Activated gamma-delta T cell treated with anti-CD3 and anti-CD28 coated beads, Interleukin-2, amount 50 U/mL, for 16 hours (primary cell): Measurements from ENCODE around the gene CCDC86.

Experiments used
- DNase-seq: peaks from one replicate; pipeline ENCODE4 v3.0.0-alpha.2; 2020; ENCODE audit warnings: low read depth

The CCDC86 gene

DNA sequence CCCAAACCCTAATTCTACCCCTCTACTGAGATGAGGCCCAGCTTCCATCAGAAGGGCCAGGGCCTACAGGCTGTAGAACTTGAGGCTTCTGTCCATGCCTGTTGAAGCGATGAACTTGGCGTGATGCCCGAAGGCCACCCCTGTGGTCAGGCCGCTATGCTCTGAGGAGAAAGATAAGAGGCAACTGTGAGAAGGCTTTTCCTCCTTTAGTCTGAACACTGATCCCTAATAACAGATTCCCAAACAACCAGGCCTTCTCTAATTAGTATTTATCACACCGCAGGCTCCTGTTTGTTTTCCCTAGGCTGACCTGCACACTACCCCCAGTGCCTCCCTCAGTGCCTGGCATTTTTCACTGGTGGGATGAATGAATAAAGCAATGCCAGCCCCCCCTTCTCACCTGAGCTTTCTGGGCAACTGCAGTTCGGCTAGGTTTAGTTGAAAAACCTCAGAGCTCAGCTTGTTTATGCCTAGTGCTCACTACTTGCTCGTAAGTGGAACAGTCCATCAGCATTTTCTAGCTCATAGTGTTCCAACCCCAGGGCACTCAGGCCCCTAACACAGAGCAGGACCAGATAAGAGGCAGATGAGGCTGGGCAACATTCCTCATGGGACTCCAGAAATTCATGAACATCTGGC, 49.3 kb downstream of the CCDC86 start:
- no peak for DNase-seq

GRCh38 chr11:60895687-60896086, 53.8 kb downstream of the CCDC86 start:
- no peak for DNase-seq

GRCh38 chr11:60897496-60897895, 55.6 kb downstream of the CCDC86 start:
- no peak for DNase-seq

DNA sequence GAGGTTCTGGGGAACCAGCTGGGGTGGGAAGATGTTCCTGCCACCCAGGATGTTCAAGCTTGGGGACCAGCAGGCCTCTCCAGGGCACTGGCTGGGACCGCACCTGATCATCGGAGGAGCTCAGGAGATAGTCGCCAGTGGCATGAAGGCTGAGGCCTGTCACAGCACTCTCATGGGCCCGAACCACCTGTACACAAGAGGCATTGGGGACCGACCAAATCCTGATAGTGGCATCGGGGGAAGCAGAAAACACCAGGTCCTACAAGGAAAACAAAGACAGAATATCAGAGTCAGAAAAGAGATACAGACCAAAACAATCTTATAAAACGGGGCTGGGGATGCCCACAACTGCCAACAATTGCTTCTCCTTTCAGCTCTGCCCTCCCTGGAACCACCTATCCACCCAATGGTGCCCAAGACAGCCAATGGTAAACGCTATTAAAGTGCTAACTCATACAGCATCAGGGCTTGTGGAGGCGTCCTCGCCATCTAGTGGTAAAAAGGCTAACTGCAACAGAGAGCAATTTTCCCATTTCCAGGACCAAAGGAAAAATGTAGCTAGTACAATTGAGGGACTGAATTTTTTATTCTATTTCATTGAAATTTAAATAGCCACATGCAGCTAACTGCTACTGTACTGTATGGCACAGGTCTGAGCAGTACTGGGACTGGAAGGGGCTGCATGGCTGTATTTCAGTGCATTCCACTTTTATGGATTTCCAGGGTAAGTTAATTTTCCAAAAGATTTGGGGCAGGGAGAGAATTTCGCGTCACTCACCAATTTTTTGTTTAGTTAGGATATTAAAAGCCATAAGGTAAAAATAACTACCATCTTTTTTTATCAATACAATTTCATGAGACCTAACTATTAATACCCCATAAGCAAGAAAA, 57.4 kb downstream of the CCDC86 start:
- DNase-seq: no peak

DNA sequence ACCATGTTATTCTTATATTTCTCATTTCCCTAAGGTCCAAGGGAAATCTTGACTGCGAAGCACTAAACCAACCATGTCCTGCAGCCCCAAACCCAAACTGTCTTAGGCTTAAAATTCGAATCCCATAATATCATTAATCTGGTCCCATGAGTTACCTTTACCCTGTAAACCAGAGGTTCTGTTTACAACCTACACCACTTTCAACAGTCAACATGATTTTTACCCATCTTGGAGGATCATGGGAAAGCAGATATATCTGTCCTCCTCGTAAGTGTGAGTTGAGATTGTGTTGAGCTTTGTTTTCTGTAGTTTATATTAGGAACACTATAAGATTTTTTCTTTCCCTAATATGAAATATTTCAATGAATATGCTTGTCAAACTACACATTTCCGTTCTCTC, 58.1 kb downstream of the CCDC86 start:
- DNase-seq: no peak
